HepG2 (cell line): ENCODE data around the gene CBFA2T2. TPM values are rescaled to one million over a fixed set of nuclear protein-coding genes. Genes with fewer than 3 reads are reported as not detected.

Experiments
- ATAC-seq: fragments of 200-7000 bp; cut with Tn5 transposase; 3 replicates; pipeline ENCODE4 v1.9.1; 2020; ENCODE audit warnings: mild to moderate bottlenecking, moderate library complexity
- BruUV-seq: library from RNA; stranded (reverse); fragments of 400-500 nt; replicated peaks from 2 replicates; lab custom pipeline; 2021; lab: Mats Ljungman, UMichigan
- CTCF ChIA-PET: fragments of 300-600 bp; formaldehyde crosslinking; extraction: SDS; loops from one replicate; lab custom pipeline; 2021; ENCODE audit warnings: low total read pairs, inconsistent platforms, low intra/inter-chr PET ratio; lab: Yijun Ruan, JAX
- POLR2A ChIA-PET: fragments of 350-600 bp; sonication (Branson Sonifier 250); formaldehyde crosslinking; loops from one replicate; lab custom pipeline; 2020; ENCODE audit warnings: antibody characterized with exemption, inconsistent platforms; lab: Yijun Ruan, JAX
- DNase-seq: peaks from one replicate; pipeline ENCODE4 v3.0.0-alpha.2; 2015; ENCODE audit warnings: low spot score
- FAIRE-seq: peaks from 3 replicates; lab custom pipeline; 2011; peaks lifted over from hg19 to GRCh38; lab: Jason Lieb, UNC
- H2AFZ ChIP-seq: one replicate; pipeline ENCODE4 v1.6.1; 2011; ENCODE audit warnings: low read length, inconsistent platforms
- H3K27ac ChIP-seq: fragments of 300-600 bp; 3 replicates; pipeline ENCODE4 v1.8.0; 2011; ENCODE audit warnings: mixed run types, mild to moderate bottlenecking, mixed read lengths, low read length, inconsistent platforms; ENCODE audit not compliant: insufficient read depth; ENCODE audit errors: extremely low read length
- H3K27me3 ChIP-seq, 2 experiments: fragments of 200-600 bp in 1 of 2; 2 replicates in 1 of 2; 3 replicates in 1 of 2; pipeline versions ENCODE4 v1.6.0 to v1.8.0; 2011; ENCODE audit warnings: low read length in 2 of 2, mild to moderate bottlenecking in 2 of 2, moderate library complexity in 2 of 2, inconsistent platforms in 1 of 2; ENCODE audit not compliant: insufficient read depth in 2 of 2, control insufficient read depth in 1 of 2
- H3K36me3 ChIP-seq, 2 experiments: fragments of 200-600 bp in 1 of 2; replicated peaks in 1 of 2; 2 replicates in 1 of 2; 3 replicates in 1 of 2; pipeline versions ENCODE4 v1.5.1 to v1.8.0; 2011; ENCODE audit warnings: low read length in 2 of 2, inconsistent platforms in 1 of 2; ENCODE audit not compliant: insufficient read depth in 2 of 2, control insufficient read depth in 1 of 2
- H3K4me1 ChIP-seq: 2 replicates; pipeline ENCODE4 v1.5.1; 2012; ENCODE audit warnings: low read length, inconsistent platforms; ENCODE audit not compliant: insufficient read depth
- H3K4me2 ChIP-seq: 2 replicates; pipeline ENCODE4 v1.6.0; 2011; ENCODE audit warnings: low read depth, low read length, inconsistent platforms
- H3K4me3 ChIP-seq, 3 experiments: fragments of 200-600 bp in 1 of 3; sonication (generic), shearing (Covaris generic) in 1 of 3; replicated peaks in 1 of 3; 2 replicates each; pipeline ENCODE4 v1.5.1; 2011 to 2016; ENCODE audit warnings: low read length in 3 of 3, inconsistent platforms in 2 of 3, low read depth in 2 of 3, mild to moderate bottlenecking in 2 of 3, control low read depth in 1 of 3, mixed read lengths in 1 of 3; ENCODE audit not compliant: insufficient read depth in 1 of 3
- H3K79me2 ChIP-seq: one replicate; pipeline ENCODE4 v1.6.1; 2011; ENCODE audit warnings: low read length, inconsistent platforms; ENCODE audit not compliant: insufficient read depth
- H3K9ac ChIP-seq: 2 replicates; pipeline ENCODE4 v1.6.0; 2011; ENCODE audit warnings: mild to moderate bottlenecking, low read depth, low read length, inconsistent platforms; ENCODE audit not compliant: insufficient read depth
- H3K9me3 ChIP-seq: 2 replicates; pipeline ENCODE4 v1.5.1; 2012; ENCODE audit warnings: mild to moderate bottlenecking, low read length
- H4K20me1 ChIP-seq: 2 replicates; pipeline ENCODE4 v1.6.0; 2011; ENCODE audit warnings: inconsistent platforms, mild to moderate bottlenecking, low read length, moderate library complexity; ENCODE audit not compliant: insufficient read depth
- IKZF1 ChIP-seq: fragments of 450-650 bp; IDR thresholded peaks from 2 replicates; pipeline ENCODE4 v1.7.1; 2016
- KDM4B ChIP-seq: sonication (generic); formaldehyde crosslinking; IDR thresholded peaks from 2 replicates; pipeline ENCODE4 v1.4.0; 2020; ENCODE audit warnings: missing genetic modification reagents
- MZF1 ChIP-seq: sonication (generic); formaldehyde crosslinking; IDR thresholded peaks from 2 replicates; pipeline ENCODE4 v1.8.1; 2023; ENCODE audit warnings: mild to moderate bottlenecking, missing genetic modification reagents, borderline replicate concordance
- NCOR1 ChIP-seq: fragments of 200-600 bp; sonication (generic); IDR thresholded peaks from 2 replicates; pipeline ENCODE4 v1.7.0; 2017; ENCODE audit warnings: antibody characterized with exemption, low read length, borderline replicate concordance
- PAWR ChIP-seq: sonication (generic); formaldehyde crosslinking; IDR thresholded peaks from 2 replicates; pipeline ENCODE4 v1.4.0; 2020; ENCODE audit warnings: missing genetic modification reagents, mild to moderate bottlenecking, borderline replicate concordance
- PCBP1 ChIP-seq: fragments of 200-400 bp; formaldehyde crosslinking; IDR thresholded peaks from 2 replicates; pipeline ENCODE4 v1.6.1; 2017; ENCODE audit warnings: mild to moderate bottlenecking, low read depth, low read length, borderline replicate concordance
- WIZ ChIP-seq: sonication (generic); formaldehyde crosslinking; IDR thresholded peaks from 2 replicates; pipeline ENCODE4 v1.5.1; 2020; ENCODE audit warnings: mild to moderate bottlenecking, missing genetic modification reagents
- ZFX ChIP-seq: sonication (generic); formaldehyde crosslinking; IDR thresholded peaks from 2 replicates; pipeline ENCODE4 v1.4.0; 2020; ENCODE audit warnings: mild to moderate bottlenecking, low read depth, missing genetic modification reagents, moderate library complexity
- ZFY ChIP-seq: sonication (generic); formaldehyde crosslinking; IDR thresholded peaks from 2 replicates; pipeline ENCODE4 v1.4.0; 2020; ENCODE audit warnings: missing genetic modification reagents
- ZMYM2 ChIP-seq: sonication (generic); formaldehyde crosslinking; IDR thresholded peaks from 2 replicates; pipeline ENCODE4 v1.8.0; 2022; ENCODE audit warnings: mild to moderate bottlenecking, missing genetic modification reagents
- ZNF263 ChIP-seq: sonication (generic); formaldehyde crosslinking; IDR thresholded peaks from 2 replicates; pipeline ENCODE4 v1.4.0; 2020; ENCODE audit warnings: missing genetic modification reagents
- ZNF274 ChIP-seq: sonication (generic); formaldehyde crosslinking; IDR thresholded peaks from 2 replicates; pipeline ENCODE4 v1.5.1; 2020; ENCODE audit warnings: mild to moderate bottlenecking, missing genetic modification reagents
- ZNF441 ChIP-seq: sonication (generic); formaldehyde crosslinking; IDR thresholded peaks from 2 replicates; pipeline ENCODE4 v1.7.0; 2021; ENCODE audit warnings: missing genetic modification reagents, borderline replicate concordance
- ZNF484 ChIP-seq: sonication (generic); formaldehyde crosslinking; IDR thresholded peaks from 2 replicates; pipeline ENCODE4 v1.5.1; 2020; ENCODE audit warnings: mild to moderate bottlenecking, low read depth, missing genetic modification reagents, borderline replicate concordance
- ZNF615 ChIP-seq: sonication (generic); formaldehyde crosslinking; IDR thresholded peaks from 2 replicates; pipeline ENCODE4 v1.5.0; 2020; ENCODE audit warnings: mild to moderate bottlenecking, missing genetic modification reagents, borderline replicate concordance
- WGBS: methylation state at CpG from one replicate; pipeline ENCODE4 v1.1.6; 2017; ENCODE audit warnings: low lambda C conversion rate; 5-methylcytosine and 5-hydroxymethylcytosine counted together
- in situ Hi-C: cut with HindIII; loops from 2 replicates; pipeline ENCODE4 v1.10.0; 2017; ENCODE audit warnings: low pct_unique_long_range_greater_than_20kb; ENCODE audit not compliant: extremely low pct_ligation_motif_present
- intact Hi-C: fragments of 100-400 bp; cut with micrococcal nuclease; formaldehyde crosslinking; loops from one replicate; pipeline ENCODE4 v1.10.0; 2022; ENCODE audit not compliant: unreplicated experiment
- polyA plus RNA-seq, 8 experiments: library from polyadenylated mRNA; depleted of rRNA in 3 of 8; stranded (reverse) in 7 of 8; unstranded in 1 of 8; fragments of >200 nt; fragmentation: Illumina TruSeq in 4 of 8; extraction: Trizol in 4 of 8; gene quantifications; 2 replicates each; pipeline versions ENCODE4 v1.2.1 to v1.2.3, GENCODE V29; 2011 to 2016; ENCODE audit warnings: low read depth in 4 of 8, missing spikeins in 1 of 8, mixed read lengths in 1 of 8; ENCODE audit not compliant: insufficient read depth in 1 of 8
- total RNA-seq, 5 experiments: library from RNA; depleted of rRNA; stranded (reverse); fragments of >200 nt; fragmentation: Illumina TruSeq; extraction: Trizol; gene quantifications; 2 replicates each; pipeline ENCODE4 v1.2.3, GENCODE V29; 2016; ENCODE audit warnings: low read depth in 1 of 5
- TF ChIP-seq, protein P1 (sequence below): sonication (generic); formaldehyde crosslinking; IDR thresholded peaks from 2 replicates; pipeline ENCODE4 v1.5.0; 2020; ENCODE audit warnings: mild to moderate bottlenecking, missing genetic modification reagents, borderline replicate concordance
- TF ChIP-seq, protein P2 (sequence below): sonication (generic); formaldehyde crosslinking; IDR thresholded peaks from 2 replicates; pipeline ENCODE4 v1.4.0; 2020; ENCODE audit warnings: missing genetic modification reagents, low read depth, mild to moderate bottlenecking, borderline replicate concordance

CBFA2T2 gene
- total and polyA plus RNA-seq, 2 of the 13 experiments (the other 11 are each of a cell fraction or from before 2014, with no cell fraction given): 6.3 to 21.2 TPM

DNA sequence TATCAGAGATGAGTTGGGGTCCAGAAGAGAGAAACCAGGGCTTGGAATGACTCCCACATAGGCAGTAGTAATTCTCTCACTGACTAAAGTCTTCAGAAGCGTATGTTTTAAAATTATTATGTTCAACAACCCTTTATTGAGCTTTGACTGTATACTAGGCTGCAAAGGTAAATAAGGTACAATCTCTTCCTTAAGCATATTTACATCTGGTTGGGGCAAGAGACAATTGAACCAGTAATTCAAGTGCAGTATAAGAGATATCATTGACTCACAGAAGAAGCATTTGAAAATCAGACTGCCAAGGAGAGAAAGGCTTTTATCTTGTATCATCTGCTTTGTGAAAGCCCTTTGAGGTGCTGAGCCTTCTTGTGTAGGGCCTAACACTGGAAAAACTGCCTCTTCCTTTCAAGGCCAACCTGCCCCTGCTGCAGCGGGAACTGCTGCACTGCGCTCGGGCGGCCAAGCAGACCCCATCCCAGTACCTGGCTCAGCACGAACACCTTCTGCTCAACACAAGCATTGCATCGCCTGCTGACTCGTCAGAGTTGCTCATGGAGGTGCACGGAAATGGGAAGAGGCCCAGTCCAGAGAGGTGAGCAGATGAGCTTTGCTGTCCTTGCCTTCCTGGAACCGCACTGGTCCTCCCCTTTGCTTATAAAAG lies 132.9 kb downstream of the CBFA2T2 start:
- ATAC-seq (no peak), FAIRE-seq (no peak), DNase-seq (no peak)
- H2AFZ ChIP-seq: no peak overlapping the region
- H3K9ac ChIP-seq: no peak overlapping the region
- H3K27me3 ChIP-seq: no peaks in the 10 kb centered on the region
- POLR2A ChIA-PET: no interaction called here
- H3K4me2 ChIP-seq: no peak overlapping the region
- H3K36me3 ChIP-seq: peaks cover 27 to 63% of the 10 kb centered on the region in 2 experiments
- H3K9me3 ChIP-seq: no peaks in the 10 kb centered on the region
- no peaks in the 10 kb centered on the region for H3K4me1 ChIP-seq
- intact Hi-C loops: no loop called here
- no peak overlapping the region for H3K4me3 ChIP-seq
- no TSS peak for BruUV-seq
- no peaks in the 10 kb centered on the region for H4K20me1 ChIP-seq
- no peaks in the 10 kb centered on the region for H3K79me2 ChIP-seq
- H3K27ac ChIP-seq: no peak overlapping the region
- CTCF ChIA-PET: no interaction called here
- 95% methylated on average over 10 of the region's 10 CpGs for WGBS
- in situ Hi-C loops: no loop called here
- TF ChIP-seq KDM4B (CRISPR knock-in tag) (no peak), ZFX (CRISPR knock-in tag) (no peak), ZNF441 (CRISPR knock-in tag) (no peak), PCBP1 (no peak), ZFY (CRISPR knock-in tag) (no peak), ZMYM2 (CRISPR knock-in tag) (no peak), ZNF263 (no peak), ZNF615 (CRISPR knock-in tag) (no peak), WIZ (CRISPR knock-in tag) (no peak), ZNF274 (CRISPR knock-in tag) (0 out of 2 replicates have a peak, but pooled peaks have one; percentile 70), ZNF484 (CRISPR knock-in tag) (no peak), IKZF1 (no peak), NCOR1 (no peak), PAWR (CRISPR knock-in tag) (no peak), MZF1 (CRISPR knock-in tag) (no peak)
- TF ChIP-seq, protein P1, sequence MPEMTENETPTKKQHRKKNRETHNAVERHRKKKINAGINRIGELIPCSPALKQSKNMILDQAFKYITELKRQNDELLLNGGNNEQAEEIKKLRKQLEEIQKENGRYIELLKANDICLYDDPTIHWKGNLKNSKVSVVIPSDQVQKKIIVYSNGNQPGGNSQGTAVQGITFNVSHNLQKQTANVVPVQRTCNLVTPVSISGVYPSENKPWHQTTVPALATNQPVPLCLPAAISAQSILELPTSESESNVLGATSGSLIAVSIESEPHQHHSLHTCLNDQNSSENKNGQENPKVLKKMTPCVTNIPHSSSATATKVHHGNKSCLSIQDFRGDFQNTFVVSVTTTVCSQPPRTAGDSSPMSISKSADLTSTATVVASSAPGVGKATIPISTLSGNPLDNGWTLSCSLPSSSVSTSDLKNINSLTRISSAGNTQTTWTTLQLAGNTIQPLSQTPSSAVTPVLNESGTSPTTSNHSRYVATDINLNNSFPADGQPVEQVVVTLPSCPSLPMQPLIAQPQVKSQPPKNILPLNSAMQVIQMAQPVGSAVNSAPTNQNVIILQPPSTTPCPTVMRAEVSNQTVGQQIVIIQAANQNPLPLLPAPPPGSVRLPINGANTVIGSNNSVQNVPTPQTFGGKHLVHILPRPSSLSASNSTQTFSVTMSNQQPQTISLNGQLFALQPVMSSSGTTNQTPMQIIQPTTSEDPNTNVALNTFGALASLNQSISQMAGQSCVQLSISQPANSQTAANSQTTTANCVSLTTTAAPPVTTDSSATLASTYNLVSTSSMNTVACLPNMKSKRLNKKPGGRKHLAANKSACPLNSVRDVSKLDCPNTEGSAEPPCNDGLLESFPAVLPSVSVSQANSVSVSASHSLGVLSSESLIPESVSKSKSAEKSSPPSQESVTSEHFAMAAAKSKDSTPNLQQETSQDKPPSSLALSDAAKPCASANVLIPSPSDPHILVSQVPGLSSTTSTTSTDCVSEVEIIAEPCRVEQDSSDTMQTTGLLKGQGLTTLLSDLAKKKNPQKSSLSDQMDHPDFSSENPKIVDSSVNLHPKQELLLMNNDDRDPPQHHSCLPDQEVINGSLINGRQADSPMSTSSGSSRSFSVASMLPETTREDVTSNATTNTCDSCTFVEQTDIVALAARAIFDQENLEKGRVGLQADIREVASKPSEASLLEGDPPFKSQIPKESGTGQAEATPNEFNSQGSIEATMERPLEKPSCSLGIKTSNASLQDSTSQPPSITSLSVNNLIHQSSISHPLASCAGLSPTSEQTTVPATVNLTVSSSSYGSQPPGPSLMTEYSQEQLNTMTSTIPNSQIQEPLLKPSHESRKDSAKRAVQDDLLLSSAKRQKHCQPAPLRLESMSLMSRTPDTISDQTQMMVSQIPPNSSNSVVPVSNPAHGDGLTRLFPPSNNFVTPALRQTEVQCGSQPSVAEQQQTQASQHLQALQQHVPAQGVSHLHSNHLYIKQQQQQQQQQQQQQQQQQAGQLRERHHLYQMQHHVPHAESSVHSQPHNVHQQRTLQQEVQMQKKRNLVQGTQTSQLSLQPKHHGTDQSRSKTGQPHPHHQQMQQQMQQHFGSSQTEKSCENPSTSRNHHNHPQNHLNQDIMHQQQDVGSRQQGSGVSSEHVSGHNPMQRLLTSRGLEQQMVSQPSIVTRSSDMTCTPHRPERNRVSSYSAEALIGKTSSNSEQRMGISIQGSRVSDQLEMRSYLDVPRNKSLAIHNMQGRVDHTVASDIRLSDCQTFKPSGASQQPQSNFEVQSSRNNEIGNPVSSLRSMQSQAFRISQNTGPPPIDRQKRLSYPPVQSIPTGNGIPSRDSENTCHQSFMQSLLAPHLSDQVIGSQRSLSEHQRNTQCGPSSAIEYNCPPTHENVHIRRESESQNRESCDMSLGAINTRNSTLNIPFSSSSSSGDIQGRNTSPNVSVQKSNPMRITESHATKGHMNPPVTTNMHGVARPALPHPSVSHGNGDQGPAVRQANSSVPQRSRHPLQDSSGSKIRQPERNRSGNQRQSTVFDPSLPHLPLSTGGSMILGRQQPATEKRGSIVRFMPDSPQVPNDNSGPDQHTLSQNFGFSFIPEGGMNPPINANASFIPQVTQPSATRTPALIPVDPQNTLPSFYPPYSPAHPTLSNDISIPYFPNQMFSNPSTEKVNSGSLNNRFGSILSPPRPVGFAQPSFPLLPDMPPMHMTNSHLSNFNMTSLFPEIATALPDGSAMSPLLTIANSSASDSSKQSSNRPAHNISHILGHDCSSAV (CRISPR knock-in tag): no peak
- TF ChIP-seq, protein P2, sequence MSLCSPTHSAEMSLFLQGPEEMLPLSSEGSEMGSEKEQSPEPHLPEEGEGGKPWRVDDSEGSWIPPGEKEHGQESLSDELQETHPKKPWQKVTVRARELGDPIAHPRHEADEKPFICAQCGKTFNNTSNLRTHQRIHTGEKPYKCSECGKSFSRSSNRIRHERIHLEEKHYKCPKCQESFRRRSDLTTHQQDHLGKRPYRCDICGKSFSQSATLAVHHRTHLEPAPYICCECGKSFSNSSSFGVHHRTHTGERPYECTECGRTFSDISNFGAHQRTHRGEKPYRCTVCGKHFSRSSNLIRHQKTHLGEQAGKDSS (CRISPR knock-in tag): no peak
